Eye (tissue), 1 donor: Measurements from ENCODE around the gene ARHGEF17.
"Not testable (repeated sequence)": the region's sequence is repeated elsewhere in the genome, so short reads cannot be mapped to it uniquely, and the experiment has no call there.

ENCODE experiments used
- DNase-seq: peaks from one replicate; pipeline ENCODE4 v3.0.0-alpha.2; 2015

Gene ARHGEF17

GRCh38 chr11:73273222-73273895, 34.7 kb upstream of the ARHGEF17 start:
- no peak for DNase-seq

DNA sequence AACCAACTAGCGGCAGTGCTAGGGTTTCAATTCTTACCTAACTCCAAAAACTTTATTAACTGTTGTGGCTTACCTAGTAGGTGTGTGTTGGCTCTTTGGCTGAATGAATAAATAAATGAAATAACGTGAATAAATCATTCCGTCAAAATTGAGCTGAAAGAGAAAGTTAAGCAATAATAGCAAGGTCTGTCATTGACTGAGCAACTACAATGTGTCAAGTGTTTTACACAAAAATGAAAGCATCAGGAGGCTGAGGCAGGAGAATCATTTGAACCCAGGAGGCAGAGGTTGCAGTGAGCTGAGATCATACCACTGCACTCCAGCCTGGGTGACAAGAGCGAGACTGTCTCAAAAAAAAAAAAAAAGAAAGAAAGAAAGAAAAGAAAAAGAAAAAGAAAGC, 33.9 kb upstream of the ARHGEF17 start:
- not testable (repeated sequence) for DNase-seq

DNA sequence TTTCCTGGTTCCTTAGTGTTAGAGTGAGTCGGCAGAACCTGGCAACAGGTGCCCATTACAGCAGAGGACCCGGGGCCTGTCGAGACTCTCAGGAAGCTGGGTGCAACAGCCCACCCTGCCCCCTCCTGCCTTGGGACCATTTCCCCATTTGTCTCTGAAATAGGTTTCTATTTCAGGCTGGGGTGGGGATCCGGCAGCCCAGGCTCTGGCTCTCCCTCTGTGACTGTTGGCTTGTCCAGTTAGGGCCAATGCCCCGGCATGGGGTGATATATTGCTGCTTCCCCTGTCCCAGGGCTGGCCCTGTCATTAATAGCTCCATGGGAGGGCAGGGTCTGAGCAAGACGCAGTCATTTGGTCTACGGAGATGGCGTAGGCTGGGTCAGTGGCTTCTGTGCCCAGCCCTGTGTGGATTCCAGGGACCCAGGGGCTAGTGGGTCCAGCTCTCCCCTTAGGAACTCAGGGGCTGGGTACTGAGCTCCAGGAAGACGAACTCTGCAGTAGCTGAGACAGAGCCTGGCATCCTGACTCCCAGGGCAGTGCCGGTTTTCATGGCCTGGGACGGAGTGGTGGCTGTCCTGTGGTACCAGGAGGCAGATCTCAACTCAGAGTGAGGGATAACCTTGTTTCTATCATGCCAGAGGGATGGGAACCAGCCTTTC, 33.2 kb upstream of the ARHGEF17 start:
- no peak for DNase-seq

- no peak for DNase-seq
These were observed 32.7 kb upstream of the ARHGEF17 start for GRCh38 chr11:73275381-73275750.

GRCh38 chr11:73277467-73277866, 30.6 kb upstream of the ARHGEF17 start:
- DNase-seq = no peak

DNA sequence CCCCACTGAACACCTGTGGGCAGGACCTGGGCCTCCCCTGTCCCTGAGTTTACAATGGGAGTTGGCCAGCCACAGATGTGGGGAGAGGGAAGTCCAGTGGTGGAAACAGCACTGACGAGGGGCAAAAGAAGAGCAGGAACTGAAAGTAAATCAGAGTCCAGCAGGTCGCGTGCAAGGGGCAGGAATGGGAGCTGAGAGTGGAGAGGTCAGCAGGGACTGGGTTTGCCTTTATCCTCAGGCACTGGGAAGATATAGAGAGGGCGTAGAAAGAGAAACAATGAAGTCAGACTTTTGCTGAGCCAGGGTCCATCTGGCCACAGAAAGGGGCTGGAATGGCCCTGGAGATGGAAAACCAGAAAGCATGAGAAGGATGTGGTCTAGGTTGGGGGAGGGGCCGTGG, 27.4 kb upstream of the ARHGEF17 start:
- no peak for DNase-seq

DNA sequence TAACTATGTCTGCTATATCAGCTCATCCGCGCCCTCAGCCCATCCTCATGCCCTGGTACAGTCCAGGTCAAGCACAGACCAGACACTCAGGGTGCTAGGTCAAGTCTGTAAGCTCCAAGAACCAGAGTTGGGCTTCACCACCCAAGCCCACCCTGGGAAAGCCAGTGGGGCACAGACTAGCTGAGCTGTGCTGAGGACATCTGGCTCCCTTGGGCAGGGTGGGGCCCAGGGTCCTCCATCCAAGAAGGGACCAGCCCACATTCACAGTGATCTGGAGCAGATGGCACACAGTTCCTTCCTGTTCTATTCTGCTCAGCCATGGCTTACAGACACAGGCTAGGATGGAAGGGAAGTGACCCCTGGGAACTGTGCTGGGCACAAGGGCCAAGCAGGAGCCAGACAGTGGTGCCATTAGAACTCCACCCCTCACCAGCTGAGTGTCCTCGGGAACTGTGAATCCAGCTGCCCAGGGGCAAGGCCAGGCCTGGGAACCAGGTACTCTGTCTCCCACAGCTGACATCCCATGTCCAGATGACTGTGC, 26.8 kb upstream of the ARHGEF17 start:
- no peak for DNase-seq

DNA sequence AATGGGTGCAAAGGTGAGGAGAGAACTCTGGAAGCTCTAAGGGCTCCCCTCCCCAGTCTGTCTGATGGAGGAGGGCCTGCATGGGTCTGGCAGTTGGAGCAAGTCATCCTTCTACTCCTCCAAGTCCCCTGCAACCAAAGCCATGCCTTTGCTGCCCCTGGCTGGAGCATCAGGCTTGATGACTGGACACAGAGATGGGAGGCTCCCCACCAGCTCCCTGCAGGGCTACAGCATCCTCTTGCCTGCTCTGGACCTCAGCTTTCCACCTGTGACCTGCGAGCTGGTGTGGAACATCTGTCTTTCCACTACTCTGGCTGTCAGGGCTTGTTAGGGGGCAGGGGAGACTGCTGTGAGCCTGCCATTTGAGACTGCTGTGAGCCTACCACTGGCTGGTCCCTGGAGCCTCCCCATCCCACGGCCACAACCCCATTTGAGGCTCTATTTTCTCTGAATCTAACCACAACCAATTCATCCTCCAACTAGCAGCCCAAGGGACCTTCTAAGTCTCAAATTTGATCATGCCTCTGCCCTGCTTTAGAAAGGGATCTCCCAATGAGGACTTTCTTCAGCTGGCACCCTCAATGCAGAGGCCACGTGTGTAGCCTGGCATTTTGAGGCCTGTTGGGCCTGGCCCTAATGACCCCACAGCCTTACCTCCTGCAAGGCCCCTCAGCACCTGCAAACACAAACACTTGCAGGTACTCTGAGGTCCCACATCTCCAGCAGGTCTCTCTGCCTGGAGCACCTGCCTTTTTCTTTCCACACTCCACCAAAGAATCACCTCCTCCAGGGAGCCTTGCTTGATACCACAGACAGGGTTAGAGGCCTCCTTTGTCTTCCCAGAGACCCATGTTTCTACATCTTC, 26.0 kb upstream of the ARHGEF17 start:
- no peak for DNase-seq

GRCh38 chr11:73283276-73284000, 24.6 kb upstream of the ARHGEF17 start:
- DNase-seq = no peak

- DNase-seq = no peak
These were observed 24.0 kb upstream of the ARHGEF17 start for GRCh38 chr11:73284106-73284505.

- DNase-seq = no peak
These were observed 22.4 kb upstream of the ARHGEF17 start for GRCh38 chr11:73285721-73286120.

DNA sequence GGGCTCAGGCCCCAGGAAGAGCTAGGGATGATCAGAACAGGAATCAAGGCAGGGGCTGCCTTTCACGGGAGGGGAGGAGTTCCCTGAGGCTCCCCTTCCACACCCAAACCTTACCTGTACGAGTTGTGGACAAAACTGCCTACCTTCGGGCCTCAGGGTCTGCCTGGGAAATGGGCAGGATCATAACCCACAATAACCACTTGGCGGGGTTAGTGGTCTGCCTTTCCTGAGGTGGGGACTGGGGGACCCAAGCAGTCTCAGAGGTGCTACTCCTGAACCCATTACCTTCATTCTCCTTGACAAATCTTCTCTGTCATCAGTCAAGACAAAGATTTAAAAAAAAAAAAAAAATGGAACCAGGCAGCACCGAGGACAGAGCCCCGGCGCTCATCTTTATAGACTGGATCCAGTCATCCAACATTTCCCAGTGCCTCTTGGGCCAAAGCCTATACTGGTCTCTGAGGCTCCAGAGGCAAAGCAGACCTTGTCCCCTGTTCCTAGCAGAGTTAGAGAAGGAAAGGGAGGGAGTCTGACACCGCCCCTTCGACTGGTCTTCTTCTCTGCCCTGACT, 21.8 kb upstream of the ARHGEF17 start:
- no peak for DNase-seq

GRCh38 chr11:73287400-73288101, 20.5 kb upstream of the ARHGEF17 start:
- no peak for DNase-seq

DNA sequence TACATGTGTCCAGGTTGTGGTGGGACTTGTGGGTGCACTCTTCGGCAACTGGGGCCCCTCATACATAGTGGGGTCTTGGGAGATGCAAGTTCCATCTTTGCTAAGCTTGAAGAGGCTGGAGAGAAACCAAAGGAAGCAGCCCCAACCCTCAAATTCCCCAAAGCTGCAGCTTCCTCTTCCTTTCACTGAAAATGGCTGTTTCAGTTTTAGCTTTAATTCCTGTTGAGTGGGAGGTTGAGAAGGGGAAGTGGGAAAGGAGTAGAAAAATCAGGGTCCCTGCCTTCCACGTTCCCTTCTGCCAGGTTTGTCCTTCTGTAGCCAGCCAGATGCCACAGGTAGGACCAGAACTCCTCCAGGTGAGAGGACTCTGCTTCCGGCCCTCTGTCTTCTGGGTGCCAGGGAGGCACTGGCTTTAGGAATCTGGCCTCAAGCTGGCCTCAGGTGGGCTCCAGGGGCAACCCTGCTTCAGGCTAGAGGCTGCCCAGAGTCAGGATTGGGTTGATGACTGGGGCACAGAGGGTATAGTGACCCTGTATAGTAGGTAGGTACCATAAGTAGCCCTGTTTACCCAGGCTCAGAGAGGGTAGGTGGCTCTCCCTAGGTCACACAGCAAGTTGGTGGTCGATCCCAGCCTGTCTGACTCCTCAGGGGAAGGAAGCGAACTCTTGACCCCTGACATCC, 19.7 kb upstream of the ARHGEF17 start:
- DNase-seq = no peak

- DNase-seq = peak; percentile 91
These were observed 19.0 kb upstream of the ARHGEF17 start for GRCh38 chr11:73288873-73289707.

DNA sequence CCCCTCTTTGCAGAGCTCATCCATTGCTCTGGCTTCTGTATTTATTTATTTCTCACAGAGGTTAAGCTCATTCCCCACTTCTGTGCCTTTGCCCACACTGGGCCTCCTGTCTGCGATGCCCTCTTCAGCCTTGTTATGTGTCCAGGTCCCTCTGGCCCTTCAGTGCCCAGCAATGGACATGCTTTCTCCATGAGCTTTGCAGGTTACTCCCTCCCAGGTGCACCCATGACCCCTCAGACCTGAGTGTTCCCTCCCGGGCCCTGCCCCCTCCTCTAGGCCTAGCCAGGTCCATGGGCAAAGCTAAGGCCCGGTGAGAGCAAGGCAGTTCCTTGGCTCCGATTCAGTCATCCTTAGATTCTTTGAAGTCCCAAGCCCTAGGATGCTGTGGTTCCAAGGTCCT, 17.5 kb upstream of the ARHGEF17 start:
- DNase-seq = no peak

DNA sequence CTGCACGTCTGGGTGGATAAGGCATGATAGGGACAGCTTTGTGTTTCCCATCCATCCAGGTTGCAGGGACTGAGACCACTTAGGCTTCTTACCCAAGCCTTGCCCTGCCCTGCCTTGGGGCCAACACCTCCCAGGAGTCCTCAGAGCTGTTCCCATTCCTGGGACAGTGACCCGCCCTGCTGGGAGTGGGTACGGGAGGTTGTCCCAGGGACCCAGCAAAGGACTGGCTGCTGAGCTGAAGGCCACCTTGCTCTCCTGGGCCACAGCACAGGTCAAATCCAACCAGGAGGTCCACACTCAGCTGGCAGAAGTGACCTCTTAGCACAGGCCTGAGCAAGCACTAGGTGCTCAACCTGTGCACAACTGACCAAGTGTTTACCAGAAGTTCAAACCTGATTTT, 16.9 kb upstream of the ARHGEF17 start:
- no peak for DNase-seq

DNA sequence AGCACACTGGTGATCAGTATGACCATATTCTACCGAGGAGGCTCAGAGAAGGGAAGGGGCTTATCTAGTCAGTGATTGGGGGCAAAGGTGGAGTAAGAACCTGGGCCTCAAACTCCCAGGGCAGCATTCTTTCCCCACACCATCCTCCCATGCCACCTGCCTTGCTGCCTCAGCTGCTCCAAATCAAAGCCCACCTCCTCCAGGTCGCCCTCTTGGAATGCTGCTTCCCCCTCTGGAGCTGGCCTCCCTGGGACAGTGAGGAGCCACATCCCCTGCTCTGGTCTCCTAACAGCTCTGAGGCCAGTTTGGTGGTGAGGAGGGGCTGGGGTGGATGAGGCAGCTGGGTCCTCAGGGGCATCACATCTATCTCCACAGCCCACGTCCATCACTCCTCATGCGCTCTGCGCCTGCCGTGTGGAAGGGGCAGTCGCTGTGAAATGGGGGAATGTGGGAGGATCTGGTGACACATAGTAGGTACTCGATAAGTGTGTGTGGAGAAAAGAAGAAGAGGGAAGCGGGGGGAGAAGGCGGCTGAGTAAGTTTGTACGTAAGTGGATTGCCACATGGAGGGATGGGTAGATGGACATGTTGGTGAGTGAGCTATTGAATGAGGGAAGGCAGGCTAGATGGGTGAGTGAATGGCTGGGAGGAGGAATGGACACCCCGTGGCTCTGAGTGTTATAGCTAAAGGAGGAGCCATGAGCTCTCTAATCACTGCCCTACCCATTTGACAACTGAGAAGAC, 16.1 kb upstream of the ARHGEF17 start:
- DNase-seq = no peak

DNA sequence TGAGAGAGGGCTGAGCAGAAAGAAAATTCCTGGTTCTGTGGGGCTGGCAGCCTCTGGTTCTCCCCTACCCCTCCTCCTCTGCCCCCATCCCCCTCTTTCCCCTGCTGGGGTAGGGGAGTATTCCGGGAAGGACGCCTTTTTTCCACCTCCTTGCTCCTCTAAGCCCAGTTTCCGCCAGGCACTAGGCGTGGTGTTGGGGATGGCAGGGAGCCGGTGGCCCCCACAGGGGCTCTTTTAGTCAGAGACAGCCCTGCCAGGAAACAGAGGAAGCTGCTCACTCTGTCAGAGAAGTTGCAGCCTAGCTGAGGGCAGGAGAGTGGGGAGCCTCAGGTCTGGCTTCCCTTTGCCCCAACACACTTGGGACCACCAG, 15.6 kb upstream of the ARHGEF17 start:
- no peak for DNase-seq
